ENCODE results near the gene TCP11X2.
"Not testable (repeated sequence)": the region's sequence is repeated elsewhere in the genome, so short reads cannot be mapped to it uniquely, and the experiment has no call there.

TCP11X2 gene
- total RNA-seq: 0 reads per million in 3 experiments

GRCh38 chrX:102471762-102472220 is at the start of gene TCP11X2:
TSS of gene TCP11X2 (minus strand) at chrX:102471812.
- not testable (repeated sequence) for DNase-seq

DNA sequence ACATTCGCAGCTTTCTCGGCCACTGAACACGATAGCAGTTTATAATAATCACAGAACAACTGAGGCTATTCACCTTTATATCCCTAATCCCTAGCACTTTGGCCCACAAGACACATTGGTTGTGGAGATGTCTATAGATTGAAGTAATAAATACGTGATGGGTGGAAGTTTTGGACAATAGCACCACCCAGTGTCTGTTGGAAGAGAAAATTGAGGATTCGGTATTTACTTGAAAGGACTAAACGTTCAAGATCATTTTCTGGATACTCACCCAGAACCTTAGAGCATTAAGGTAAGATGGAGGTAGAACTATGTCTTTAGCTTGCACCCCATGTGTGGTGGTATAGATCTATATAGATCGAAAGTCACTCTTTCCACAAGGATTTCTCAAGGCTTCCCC is 45.7 kb upstream of the TCP11X2 start:
- no peak for DNase-seq

DNA sequence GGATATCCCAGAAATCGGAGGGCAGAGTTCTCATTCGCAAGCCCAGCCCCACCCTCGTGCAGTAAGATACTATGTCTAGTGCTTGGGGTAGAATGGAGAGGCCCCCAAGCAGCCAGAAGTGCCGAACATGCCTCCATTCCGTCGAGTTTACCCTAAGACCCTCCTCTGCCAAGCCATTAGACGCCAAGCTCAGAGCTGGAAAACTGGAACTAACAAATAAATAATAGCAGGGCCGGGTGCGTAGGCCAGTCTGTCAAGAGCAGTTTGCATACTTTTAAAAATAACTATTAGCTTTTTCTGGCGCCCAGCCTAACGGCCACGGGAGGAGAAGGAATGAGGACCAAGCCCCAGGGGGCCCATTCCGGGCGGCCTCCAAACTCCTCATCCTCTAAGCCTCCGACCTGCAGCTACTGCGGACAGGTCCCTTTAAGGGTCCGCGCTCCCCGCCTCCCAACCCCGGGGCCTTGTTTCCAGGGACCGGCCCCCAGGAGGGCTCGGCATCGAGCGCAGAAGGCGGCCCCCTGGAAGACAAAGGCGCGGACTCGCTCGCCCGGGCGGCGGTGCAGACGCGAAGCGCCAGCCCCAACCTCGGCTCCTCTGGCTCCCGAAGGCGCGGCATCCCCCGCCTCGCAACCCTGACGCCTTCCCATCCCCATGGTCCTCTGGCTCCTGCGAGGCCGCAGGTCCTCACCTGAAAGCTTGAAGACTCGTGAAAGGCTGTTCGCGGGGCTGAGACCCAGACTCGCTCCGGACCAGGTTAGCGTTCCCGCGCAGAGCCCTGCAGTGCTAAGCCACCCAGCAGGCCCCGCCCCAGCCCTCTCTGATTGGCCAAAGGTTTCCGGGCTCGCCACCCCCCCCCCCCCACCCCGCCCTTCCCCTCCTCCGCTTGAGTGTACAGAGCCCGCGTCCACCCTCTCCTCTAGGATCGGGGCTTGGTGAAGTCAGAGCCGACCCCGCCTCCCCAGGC is 44.6 kb upstream of the TCP11X2 start, which contains the start of gene TMSB15A:
TSS of gene TMSB15A (minus strand) at position 765 of the 967 bp plus-strand sequence.
- DNase-seq: peak; percentile 34

DNA sequence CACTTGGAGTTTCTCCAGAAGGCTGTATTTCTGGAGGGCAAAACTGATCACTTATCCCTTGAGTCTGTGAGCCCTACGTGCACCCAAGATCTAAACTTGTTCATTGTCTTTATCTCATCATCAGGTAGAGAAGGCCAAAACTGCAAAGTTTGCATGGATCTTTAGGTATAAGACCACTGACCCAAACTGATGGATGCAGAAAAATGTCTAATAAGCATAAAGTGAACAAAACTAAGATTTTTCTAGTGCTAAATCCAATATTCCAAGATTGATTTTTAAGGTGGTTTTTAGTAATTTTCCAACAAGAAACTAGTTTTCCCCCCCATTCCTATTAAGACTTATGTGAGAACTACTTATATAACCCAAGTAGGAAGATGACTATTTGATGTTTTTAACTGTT is 42.9 kb upstream of the TCP11X2 start:
- DNase-seq: no peak

GRCh38 chrX:102498732-102499131 is 27.1 kb upstream of the TCP11X2 start:
- DNase-seq: no peak

DNA sequence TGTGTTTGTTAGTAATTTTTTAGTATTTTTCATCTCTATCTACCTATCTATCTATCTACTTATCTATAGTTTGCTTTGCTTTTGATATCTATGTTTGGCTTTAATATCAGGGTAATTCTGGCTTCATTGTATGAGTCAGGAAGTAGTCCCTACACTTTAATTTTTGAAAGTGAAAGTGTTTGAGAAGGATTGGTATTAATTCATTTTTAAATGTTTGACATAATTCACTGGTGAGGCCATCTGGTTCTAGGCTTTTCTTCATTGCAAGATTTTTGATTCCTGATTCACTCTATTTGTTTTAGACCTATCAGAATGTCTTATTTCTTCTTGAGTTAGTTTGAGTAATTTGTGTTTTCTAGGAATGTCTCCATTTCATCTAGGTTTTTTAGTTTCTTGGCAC is 20.2 kb upstream of the TCP11X2 start:
- DNase-seq: no peak

DNA sequence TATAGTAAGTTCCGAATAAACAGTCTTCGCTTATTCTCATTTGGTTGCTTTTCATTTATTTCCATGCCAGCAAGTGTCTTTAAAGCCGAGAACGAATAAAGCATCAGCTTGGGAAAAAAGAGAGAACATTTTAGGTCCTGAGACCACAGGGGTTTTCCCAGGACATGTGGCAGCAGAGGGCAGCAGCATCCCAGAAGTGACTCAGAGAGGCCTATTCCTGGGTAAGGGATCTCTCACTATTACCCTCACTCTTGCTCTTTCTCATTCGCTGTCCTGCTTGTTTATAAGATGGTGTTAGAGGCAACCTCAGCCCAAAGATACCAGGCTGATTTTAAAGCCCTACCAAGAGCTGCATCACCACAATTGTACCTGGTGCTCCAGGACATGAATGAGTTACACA is 7.2 kb upstream of the TCP11X2 start:
- not testable (repeated sequence) for DNase-seq

- not testable (repeated sequence) for DNase-seq
Observed at GRCh38 chrX:102470215-102470614, 1.4 kb downstream of the TCP11X2 start.

GRCh38 chrX:102458615-102459014 is 13.0 kb downstream of the TCP11X2 start:
- not testable (repeated sequence) for DNase-seq

DNA sequence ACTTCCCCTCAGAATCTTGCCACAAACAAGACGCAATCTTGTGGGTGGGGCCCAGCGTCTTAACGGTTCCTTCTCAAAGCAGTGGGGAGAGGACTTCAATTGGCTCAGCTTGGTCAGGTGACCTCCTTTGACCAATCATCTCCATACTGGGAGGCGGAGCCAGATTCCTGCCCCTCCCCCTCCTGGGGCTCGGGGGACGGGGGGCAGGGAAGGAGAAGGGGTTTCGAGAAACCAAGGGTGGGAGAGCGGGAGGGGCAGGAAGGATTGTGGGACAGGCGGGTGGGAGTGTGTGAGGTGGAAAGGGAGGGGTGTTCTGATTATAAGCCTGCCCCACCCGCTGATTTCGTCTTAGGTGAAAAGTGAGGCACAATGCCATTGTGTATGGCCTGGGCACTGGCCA is 31.7 kb downstream of the TCP11X2 start, which contains the start of gene NXF2B:
TSS of gene NXF2B (minus strand) at position 101 of the 400 bp plus-strand sequence. CDS start 59,972 bp downstream, outside the sequence.
- DNase-seq: not testable (repeated sequence)

GRCh38 chrX:102414493-102414892 is 57.1 kb downstream of the TCP11X2 start:
- DNase-seq: not testable (repeated sequence)

Measured in central memory CD4-positive, alpha-beta T cell (primary cell).